Retinal pigment epithelial cell (primary cell): ENCODE measurements around the gene UNC45A.

Source experiments
- DNase-seq: peaks from one replicate; pipeline ENCODE4 v3.0.0-alpha.2; 2010; ENCODE audit warnings: low read depth
- H3K4me3 ChIP-seq: 2 replicates; pipeline ENCODE4 v1.5.1; 2011; ENCODE audit warnings: mild to moderate bottlenecking, low read length, control low read depth, moderate library complexity
- TF ChIP-seq, protein P1 (sequence below): conservative IDR thresholded peaks from 2 replicates; pipeline ENCODE4 v1.5.1; 2011; ENCODE audit warnings: low read depth, low read length, control low read depth, inconsistent platforms

UNC45A gene

DNA sequence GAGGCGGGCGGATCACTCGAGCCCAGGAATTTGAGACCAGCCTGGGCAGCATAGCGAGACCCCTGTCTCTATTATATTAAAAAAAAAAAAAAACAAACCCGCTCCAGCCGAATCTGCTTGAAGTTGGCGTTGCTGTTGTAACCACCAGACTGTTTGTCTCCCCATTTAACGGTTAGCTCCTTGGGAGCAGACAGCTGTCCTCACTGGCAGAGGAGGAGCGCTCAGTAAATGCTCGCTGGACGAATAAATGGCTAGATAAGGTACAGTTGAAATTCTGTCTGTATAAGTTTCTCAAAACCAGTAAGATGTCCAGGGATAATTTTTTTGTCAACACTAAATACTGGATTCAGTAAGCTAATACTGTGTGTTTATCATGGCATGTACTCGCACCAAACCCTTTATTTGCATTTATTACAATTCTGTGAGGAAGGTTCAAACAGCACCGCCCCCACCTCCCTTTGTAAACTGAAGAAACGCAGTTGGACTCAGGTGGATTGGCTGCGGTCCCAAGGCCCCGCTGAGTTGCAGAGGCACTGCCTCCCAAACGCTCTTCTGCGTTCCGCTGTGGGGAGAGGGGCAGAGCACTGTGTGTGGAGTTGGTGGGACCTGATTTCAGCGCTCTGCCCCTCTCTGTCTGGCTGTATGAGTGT is 20.7 kb downstream of the UNC45A start:
- TF ChIP-seq, protein P1, sequence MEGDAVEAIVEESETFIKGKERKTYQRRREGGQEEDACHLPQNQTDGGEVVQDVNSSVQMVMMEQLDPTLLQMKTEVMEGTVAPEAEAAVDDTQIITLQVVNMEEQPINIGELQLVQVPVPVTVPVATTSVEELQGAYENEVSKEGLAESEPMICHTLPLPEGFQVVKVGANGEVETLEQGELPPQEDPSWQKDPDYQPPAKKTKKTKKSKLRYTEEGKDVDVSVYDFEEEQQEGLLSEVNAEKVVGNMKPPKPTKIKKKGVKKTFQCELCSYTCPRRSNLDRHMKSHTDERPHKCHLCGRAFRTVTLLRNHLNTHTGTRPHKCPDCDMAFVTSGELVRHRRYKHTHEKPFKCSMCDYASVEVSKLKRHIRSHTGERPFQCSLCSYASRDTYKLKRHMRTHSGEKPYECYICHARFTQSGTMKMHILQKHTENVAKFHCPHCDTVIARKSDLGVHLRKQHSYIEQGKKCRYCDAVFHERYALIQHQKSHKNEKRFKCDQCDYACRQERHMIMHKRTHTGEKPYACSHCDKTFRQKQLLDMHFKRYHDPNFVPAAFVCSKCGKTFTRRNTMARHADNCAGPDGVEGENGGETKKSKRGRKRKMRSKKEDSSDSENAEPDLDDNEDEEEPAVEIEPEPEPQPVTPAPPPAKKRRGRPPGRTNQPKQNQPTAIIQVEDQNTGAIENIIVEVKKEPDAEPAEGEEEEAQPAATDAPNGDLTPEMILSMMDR, result no peak
- peak overlapping the region; percentile 75 for H3K4me3 ChIP-seq
- DNase-seq, result no peak

DNA sequence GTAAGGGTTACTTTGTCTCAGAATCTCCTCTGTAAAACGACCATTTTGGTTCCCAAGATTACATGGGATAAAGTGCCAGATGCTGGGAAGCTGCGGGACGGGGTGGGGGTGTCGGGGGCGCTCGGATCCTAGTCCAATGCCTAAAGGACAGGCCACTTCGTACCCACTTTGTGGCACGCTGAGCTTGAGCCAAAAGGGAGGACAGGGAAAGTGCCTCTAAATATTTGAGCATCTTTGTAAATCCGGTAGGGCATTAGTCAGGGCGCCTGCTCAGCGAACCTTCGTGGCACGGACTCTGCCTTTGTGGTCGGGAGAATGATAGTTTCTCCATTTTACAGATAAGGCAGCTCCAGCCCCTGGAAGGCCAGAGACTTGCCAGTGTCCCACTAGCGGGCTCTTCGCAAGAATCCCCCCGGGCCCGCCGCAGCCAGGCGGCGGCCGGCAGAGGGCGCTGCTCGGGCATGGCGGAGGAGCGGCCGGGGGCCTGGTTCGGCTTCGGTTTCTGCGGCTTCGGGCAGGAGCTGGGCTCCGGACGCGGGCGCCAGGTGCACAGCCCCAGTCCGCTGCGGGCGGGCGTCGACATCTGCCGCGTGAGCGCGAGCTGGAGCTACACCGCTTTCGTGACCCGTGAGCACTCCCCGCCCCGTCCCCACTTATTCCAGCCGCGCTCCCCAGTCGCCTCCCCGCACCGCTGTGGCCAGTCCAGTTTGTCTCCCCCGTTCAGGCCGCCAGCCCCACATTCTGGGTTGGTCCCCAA is 21.4 kb downstream of the UNC45A start:
- H3K4me3 ChIP-seq, result peak overlapping the region; percentile 56
- no peak for DNase-seq
- TF ChIP-seq, protein P1, result peak; percentile 81

DNA sequence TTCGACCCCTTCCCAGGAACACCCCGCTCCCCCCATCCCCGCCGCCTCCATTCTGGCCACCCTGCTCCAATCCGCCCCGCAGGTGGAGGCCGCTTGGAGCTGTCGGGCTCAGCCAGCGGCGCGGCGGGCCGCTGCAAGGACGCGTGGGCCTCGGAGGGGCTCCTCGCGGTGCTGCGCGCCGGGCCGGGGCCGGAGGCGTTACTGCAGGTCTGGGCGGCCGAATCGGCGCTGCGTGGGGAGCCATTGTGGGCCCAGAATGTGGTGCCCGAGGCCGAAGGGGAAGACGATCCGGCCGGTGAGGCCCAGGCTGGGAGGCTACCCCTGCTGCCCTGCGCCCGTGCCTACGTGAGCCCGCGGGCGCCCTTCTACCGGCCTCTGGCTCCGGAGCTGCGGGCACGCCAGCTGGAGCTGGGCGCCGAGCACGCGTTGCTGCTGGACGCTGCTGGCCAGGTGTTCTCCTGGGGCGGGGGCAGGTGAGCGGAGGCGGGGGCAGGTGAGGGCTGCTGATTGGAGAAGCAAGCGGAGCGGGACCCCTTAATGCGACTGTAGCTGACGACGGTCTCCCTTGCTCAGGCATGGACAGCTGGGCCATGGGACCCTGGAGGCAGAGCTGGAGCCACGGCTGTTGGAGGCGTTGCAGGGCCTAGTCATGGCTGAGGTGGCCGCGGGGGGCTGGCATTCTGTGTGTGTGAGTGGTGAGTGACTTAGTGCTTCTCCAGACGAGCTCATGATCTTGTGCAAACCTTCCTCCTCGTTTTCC is 22.1 kb downstream of the UNC45A start:
- DNase-seq, result no peak
- TF ChIP-seq, protein P1, result no peak
- H3K4me3 ChIP-seq, result peak overlapping the region; percentile 56

DNA sequence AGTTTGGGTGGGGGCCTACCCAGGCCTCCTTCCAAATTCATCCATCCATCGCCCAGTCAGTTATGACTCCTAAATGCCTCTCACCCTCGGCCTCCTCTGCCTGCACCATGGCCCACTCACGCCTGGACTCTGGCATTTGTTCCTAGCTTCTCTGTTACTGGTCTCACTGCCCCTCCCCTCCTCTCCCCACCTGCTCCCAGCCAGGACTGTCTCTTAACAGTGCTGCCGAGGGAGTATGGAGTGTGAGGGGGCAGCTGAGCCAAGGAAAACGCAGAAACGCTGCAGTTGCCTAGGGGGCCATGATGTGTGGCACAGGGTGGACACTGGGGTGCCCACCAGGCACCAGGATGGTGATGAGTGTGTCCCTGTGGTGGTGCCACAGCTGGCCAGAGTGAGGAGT is 22.7 kb downstream of the UNC45A start:
- no peak for DNase-seq
- TF ChIP-seq, protein P1, result no peak
- H3K4me3 ChIP-seq, result peak overlapping the region; percentile 56

DNA sequence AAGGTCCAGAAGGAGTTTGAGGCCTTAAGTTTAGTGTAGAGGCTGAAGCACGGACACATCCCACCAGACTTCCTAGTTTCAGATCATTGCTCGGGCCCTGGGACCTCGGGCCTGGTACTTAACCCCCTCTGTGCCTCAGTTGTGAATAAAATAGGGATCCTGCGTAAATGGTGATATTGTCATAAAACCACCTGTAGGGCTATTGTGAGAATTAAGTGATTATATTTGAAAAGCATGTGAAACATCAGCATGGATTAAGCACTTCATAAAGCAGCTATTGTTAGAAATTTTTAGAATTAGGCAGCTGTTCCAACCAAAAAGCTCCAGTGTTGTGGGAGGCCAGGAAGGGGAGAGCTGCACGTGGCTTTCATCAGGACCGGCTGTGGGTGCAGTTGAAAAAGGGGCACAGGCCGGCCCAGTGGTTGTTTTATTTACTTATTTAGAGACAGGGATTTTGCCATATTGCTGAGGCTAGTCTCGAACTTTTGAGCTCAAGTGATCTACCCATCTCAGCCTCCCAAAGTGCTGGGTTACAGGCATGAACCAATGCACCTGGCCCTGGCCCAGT is 24.0 kb downstream of the UNC45A start:
- H3K4me3 ChIP-seq, result no peak overlapping the region
- TF ChIP-seq, protein P1, result no peak
- DNase-seq, result no peak

DNA sequence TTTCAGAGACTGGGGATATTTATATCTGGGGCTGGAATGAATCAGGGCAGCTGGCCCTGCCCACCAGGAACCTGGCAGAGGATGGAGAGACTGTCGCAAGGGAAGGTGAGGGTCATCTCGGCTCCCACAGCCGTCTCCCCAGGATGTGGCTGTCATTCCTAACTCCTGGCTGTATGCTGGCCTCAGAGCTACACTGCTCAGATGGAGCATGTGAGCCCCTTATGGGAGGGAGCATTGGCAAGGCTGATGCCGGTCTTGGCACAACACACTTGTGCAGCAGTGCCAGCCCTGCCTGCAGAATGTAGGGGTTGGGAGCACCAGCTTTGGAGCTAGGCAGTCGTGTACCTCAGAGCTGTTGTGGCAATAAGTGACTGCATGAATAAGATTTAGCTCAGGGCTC is 24.8 kb downstream of the UNC45A start:
- TF ChIP-seq, protein P1, result no peak
- no peak overlapping the region for H3K4me3 ChIP-seq
- peak; percentile 76 for DNase-seq
